Measurements from ENCODE around the gene TMEM255B.
"Not testable (repeated sequence)": the region's sequence is repeated elsewhere in the genome, so short reads cannot be mapped to it uniquely, and the experiment has no call there.

Gene TMEM255B

DNA sequence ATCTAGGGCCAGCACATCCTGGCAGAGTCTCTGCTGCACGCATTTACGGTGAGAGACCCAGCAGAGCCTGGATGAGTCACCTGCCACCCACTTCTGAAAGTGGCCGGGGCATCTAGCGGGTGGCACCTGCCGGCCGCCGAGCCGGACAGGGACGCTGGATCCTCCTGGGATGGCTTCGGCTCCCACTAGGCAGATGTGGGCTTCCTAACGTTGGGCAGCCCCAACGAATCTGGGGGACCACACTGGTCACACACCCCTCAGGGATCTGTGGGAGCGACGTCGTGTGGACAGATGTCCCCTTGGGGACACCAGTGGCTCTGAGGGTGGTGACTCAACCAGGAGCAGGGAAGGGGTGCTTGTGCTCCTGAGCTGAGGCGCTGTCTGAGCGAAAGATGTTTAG is 32.2 kb downstream of the TMEM255B start:
- no peak for DNase-seq

- DNase-seq: no peak
Observed at GRCh38 chr13:113791761-113792160, 32.7 kb downstream of the TMEM255B start.

GRCh38 chr13:113792236-113792770 is 33.3 kb downstream of the TMEM255B start:
- DNase-seq: no peak

DNA sequence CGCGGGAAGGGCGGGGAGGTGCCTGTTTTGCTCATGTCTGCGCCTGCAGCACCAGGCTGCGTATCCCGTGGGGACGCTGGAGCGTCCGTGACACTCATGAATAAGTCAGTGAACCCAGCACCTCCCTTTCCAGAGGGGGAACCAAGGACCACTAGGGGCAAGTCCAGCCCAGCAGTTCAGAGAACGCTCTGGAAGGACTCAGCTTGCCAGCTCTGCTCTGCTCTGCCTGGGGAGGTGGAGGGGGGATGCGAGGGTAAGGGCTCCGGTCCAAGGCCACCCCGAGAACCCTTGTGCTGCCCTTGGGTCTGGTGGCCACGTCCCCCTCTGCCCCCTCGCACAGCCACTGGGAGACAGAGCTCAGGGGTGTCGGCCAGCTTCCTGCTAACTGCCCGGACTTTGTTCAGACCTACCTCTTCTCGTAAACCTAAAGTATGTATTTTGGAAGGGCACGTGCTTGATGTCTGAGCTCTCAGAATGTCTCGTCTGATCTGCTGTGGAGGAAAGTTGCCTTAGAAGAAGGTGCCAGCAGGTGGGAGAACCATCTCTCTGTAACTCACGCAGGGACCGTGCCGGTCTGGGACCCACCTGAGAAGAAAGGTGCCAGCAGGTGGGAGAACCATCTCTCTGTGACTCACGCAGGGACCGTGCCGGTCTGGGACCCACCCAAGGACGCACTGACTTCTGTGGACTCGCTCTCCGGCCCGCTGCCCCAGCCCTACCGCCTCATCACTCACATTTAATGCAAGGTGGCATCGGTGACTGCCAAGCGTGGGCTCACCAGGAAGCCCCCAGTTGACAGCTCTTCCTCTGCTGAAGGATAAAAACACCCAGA is 34.1 kb downstream of the TMEM255B start:
- DNase-seq: no peak

DNA sequence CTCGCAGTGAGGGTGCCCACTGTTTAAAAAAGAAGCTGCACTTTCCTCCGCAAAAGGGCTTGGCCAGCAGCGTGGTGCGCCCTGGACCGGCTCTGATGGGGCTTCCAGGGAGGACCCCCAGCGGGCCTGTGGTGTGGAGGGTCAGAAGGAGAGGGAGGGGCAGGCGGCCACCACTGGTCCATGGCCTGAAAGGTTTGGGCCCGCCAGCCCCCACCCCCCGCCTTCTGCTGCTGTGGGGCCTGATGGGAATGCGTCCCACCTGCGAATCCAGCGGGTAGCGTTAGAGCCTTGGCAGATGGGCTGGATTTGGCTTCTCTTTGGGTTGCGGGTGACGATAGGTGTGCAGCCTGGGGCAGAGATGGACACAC is 34.7 kb downstream of the TMEM255B start:
- no peak for DNase-seq

DNA sequence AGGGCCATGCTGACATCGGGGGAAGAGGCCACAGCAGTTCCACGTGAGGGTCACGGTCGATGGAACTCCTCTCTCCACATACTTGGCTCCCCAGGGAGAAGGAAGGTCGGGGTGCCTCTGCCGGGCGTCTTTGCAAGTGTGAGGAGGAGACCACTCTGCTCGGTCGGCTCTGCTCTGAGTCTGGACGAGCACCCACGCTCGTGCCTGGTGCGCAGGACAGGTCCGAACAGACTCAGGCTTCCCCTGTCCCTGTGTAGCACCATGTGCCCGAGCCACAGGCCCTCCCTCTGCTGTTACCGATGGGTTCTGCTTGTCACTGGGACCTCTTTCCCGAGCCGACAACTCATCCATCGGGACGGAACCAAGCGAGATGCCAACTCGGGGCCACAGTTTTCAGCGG is 35.1 kb downstream of the TMEM255B start:
- no peak for DNase-seq

GRCh38 chr13:113794764-113795173 is 35.7 kb downstream of the TMEM255B start:
- DNase-seq: no peak

DNA sequence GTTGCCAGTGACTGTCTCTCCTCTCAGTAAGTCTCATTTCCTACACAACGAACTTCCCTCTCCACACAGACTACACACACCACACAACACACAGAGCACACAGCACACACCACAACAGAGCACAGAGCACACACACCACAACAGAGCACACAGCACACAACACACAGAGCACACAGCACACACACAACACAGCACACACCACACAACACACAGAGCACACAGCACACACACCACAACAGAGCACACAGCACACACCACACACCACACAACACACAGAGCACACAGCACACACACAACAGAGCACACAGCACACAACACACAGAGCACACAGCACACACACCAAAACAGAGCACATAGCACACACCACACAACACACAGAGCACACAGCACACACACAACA is 36.3 kb downstream of the TMEM255B start:
- DNase-seq: not testable (repeated sequence)

DNA sequence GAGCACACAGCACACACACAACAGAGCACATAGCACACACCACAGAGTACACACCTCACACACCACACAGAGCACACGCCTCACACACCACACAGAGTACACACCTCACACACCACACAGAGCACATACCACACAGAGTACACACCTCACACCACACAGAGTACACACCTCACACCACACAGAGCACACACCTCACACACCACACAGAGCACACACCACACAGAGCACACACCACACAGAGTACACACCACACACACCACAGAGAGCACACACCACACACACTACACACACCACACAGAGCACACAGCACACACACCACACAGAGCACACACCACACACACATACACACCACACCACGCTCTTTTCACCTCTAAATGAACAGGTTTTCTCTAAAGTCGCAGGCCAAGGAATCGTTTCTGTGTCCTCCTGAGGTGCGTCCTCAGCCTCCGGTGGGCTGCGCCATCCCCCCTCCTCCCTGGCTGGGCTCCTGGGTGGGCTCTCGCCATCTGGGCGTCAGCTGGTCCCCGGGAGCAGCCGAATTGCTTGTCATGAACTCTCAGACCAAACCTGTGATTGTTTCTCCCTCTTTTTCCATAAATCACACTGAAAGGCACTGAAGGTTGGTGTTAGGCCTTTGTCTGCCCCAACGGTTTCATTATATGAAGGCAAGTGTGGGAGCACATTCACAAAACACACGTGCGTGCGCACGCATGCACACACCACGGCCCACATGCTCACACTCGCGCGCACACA is 37.4 kb downstream of the TMEM255B start:
- no peak for DNase-seq

DNA sequence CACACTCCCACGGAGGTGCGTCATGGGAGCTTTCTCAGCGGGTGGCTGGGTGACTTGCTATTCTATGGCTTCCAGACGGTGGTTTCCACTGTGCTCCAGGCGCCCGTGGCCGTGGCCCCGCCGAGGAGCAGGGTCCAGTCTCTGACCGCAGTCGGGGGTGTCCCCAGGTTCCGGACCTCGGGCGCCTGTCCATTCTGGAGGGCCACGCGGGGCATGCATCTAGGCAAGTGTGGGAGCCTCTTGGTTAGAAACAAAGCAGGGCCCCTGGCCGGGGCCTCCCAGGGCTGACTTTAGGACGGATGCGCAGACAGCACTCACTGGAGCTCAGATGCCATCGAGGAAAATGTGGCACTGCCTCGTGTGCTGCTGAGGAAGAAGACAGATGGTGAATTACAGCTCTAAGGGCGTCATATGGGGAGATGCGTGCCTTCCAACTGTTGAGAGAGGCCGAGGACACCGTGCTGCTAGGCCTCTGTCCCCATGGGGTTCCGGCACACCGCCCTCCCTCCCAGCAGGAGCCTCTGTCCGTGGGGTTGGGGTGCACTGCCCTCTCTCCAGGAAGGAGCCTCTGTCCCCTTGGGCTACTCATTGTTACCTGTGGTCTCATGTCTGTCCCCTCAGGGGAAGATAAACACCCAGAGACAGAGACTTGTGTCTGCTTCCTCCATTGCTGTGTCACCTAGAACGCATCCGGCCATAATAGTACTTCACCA is 38.1 kb downstream of the TMEM255B start:
- no peak for DNase-seq

- no peak for DNase-seq
Observed at GRCh38 chr13:113798200-113798811, 39.3 kb downstream of the TMEM255B start.

GRCh38 chr13:113800576-113800926 is 41.5 kb downstream of the TMEM255B start:
- DNase-seq: no peak

GRCh38 chr13:113801289-113801961 is 42.4 kb downstream of the TMEM255B start:
- no peak for DNase-seq

DNA sequence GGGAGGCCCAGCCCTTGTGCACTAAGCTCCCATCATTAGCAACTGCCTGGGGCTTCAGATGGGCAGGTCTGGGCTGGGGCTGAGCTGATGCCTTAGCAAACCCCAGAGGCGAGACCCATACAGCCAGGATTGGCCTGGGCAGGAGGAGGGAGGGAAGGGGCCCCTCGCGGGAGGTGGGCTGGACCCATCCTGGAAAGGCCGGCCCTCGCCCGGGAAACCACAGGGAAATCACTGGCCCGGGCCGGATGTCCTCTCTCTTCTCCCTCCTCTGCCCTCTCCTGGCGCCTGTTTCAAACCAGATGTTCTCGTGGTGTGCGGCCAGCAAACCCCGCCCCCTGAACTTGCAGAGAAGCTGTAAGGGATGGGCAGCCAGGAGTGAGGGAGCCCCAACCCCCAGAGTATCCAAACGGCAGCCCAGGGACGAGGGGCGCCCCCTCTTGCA is 43.1 kb downstream of the TMEM255B start:
- DNase-seq: peak; percentile 30

GRCh38 chr13:113802761-113803160 is 43.7 kb downstream of the TMEM255B start:
- no peak for DNase-seq

DNA sequence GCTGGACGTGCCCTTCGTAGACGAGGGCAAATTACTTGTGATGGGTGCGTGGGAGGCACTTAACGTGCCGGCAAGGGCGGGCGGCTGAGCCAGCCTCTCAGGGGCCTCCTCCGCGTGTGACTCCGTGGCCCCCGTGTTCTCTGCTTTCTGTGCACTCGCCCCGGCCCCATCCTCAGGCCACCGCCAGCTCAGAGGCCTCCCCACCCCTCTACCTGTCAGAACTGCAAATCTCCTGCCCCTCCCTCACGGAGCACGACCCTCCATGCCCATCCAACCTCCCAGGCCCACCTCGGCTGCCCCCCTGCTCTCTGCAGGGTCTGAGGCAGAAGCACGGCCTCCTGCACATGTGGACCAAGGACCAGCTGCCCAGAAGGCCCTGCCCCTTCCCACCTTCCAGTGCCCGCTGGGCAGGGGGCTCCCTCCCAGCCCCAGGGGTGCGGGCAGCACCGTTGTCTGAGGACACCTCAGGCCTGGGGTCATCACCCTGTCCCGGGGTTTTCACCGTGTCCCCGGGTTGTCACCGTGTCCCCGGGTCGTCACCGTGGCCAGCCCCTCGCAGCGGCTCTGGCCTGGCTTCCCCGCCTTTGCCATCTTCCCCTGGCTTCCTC is 44.5 kb downstream of the TMEM255B start:
- DNase-seq: no peak

DNA sequence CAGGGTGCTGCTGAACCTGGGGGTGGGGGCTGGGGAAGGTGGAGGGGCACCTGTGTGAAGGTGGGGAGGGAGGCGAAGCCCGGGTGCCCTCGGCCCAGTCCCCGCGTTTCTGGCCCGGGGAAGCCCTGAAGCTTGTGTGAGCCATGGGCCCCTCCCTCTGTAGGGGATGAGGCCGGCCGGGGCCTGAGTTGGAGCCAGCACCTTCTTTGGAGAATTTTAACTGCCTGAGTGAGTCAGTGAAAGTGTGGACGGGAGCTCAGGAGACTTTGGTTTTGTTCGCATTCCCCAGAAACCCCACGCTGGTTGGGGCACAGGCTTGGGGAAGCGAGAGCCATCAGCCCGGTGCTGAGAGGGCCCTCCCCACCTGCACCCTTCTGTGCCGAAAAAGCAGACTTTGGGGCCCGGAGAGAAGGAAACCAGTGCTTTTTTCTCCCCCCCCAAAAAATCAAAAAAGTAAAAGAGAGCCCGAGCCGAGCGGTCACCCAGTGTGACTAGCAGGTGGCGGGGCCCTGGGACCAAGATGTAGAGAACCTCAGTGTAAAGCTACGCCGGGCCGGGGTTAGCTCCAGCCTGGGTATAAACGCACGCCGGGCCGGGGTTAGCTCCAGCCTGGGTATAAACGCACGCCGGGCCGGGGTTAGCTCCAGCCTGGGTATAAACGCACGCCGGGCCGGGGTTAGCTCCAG is 45.1 kb downstream of the TMEM255B start:
- no peak for DNase-seq

GRCh38 chr13:113804703-113805430 is 45.8 kb downstream of the TMEM255B start:
- DNase-seq: no peak

DNA sequence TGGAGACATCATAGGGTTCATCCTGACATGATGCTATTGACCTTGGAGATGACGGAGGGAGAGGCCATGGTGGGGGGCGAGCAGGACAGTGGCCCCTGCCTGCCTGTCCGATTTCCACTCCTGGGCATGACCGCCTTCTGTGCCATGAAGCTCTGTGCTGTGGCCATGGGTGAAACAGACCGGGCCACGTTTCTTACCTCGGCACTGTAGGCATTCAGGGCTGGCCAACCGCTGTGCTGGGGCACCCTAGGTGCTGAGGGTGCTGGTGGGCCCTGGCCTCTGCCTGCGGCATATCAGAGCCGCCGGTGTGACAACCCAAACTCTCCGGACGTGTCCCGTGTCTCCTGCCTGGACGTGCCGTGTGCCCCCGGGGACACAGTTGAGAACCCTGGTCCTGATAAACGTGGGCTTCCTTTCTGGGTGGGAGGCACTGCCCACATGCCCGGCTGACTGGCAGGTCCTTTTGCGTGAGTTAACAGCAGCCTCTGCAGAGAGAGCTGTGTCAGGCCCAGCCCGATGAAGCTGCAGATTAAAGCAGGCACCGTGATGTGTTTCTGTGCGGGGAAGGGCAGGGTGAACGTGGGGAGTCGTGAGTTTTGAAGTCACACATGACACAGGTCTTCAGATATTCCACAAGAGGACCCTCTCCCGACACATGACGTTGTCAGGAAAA is 46.5 kb downstream of the TMEM255B start:
- DNase-seq: no peak

- no peak for DNase-seq
Observed at GRCh38 chr13:113806104-113806471, 47.1 kb downstream of the TMEM255B start.
